ENCODE data around the gene CCL4L2. TPM values are rescaled to one million over a fixed set of nuclear protein-coding genes. Genes with fewer than 3 reads are reported as not detected.

Gene CCL4L2
- total RNA-seq, 2 experiments from 2014 or later = 4.4 to 5.5 TPM

Other genes with a start within 250 kb of the CCL4L2 start
- gene CCL16, start 229.6 kb upstream of the CCL4L2 start, total RNA-seq = not detected
- gene CCL14, start 224.3 kb upstream of the CCL4L2 start, total RNA-seq = not detected
- gene CCL15, start 209.5 kb upstream of the CCL4L2 start, total RNA-seq = not detected
- not detected for gene CCL23, start 193.1 kb upstream of the CCL4L2 start, total RNA-seq
- not detected for gene CCL18, start 146.8 kb upstream of the CCL4L2 start, total RNA-seq
- 10 to 100 TPM; 51.5 to 52.7 TPM for gene CCL3, start 120.9 kb upstream of the CCL4L2 start, total RNA-seq
- gene CCL4, start 107.2 kb upstream of the CCL4L2 start, total RNA-seq = 10 to 100 TPM; 43.7 to 49.4 TPM
- gene TBC1D3B, start 34.4 kb upstream of the CCL4L2 start, total RNA-seq = 1 to 10 TPM; 2.0 to 2.6 TPM
- 1 to 10 TPM; 2.9 to 3.2 TPM for gene CCL3L1, start 14.3 kb upstream of the CCL4L2 start, total RNA-seq
- not detected for gene TBC1D3I, start 53.5 kb downstream of the CCL4L2 start, total RNA-seq
- gene TBC1D3G, start 112.8 kb downstream of the CCL4L2 start, total RNA-seq = not detected
- gene TBC1D3H, start 177.4 kb downstream of the CCL4L2 start, total RNA-seq = under 1 TPM in 1 of 2 experiments, not detected in 1; 0.78 TPM